HG03378 (cell line): ENCODE measurements around the gene IL17RB.

Experiments used
- ATAC-seq: cut with Tn5 transposase; IDR thresholded peaks from one replicate; pipeline ENCODE4 v1.9.1; 2021; ENCODE audit warnings: mild to moderate bottlenecking, moderate library complexity; ENCODE audit not compliant: unreplicated experiment

Gene IL17RB

GRCh38 chr3:53858096-53858741 lies 11.9 kb downstream of the IL17RB start:
- no peak for ATAC-seq

DNA sequence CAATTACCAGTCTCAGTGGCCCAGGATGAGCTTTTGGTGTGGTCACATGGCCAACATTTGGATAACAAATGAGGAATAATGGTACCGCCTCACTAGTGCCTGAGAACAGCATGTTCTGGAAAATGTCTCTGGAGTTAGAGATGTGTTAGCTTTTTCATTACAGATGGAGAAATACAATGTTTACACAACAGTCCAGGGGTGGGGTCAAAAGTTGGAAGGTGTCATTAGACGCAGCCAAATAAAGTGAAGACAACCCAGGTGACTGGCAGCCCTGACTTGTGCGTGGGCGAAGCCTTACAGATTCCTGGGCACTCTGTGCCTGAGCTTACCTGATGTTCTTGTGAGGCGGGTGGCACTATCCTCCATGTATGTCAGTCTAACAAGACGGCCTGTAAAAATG lies 12.8 kb downstream of the IL17RB start:
- no peak for ATAC-seq

DNA sequence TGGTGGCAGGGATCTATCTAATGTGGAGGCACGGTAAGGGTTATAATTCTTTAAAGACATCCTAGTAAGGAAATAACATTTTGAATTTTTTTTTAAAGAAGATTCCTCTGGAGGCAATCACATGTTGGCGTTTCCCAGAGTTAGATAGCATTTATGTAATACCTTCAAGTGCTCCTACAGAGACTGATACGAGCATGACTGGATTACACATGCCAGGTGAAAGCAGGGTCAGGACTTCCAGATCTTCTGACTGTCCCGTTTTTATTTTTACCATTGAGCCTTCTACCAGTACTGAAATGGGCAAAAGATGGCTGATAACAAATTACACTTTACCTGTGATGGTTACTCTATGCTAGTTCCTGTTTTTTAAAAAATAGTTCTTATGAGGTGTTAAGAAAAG lies 13.8 kb downstream of the IL17RB start:
- ATAC-seq, result no peak

GRCh38 chr3:53862241-53862640 lies 15.9 kb downstream of the IL17RB start:
- ATAC-seq, result no peak

- no peak for ATAC-seq
Observed at GRCh38 chr3:53863145-53863544, 16.8 kb downstream of the IL17RB start.

GRCh38 chr3:53865732-53866499 lies 19.5 kb downstream of the IL17RB start:
- ATAC-seq, result peak; percentile 69

GRCh38 chr3:53880396-53881345 lies 34.3 kb downstream of the IL17RB start:
- ATAC-seq, result no peak

- peak; percentile 64 for ATAC-seq
Observed at GRCh38 chr3:53881691-53882593, 35.6 kb downstream of the IL17RB start, which contains the start of gene ACTR8. TSS of gene ACTR8 (minus strand) at chr3:53882152. CDS start at chr3:53882101, 51 bp downstream.

DNA sequence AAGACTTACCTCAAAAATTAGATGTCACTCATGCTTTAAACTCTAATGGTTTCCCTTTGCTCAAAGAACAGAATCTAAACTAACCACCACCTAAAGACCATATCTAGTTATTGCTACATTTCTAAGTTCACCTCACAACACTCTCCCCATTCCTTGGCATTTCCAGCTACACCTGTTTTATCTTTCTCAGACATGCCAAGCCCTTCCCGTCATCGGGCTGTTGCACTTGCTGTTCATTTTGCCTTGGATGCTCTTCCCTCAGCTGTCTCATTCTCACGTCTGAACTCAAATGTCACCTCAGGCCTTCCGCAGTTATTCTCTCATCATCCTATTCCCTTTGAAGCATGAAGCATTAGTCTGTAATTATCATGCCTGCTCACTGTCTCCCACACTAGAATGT lies 36.6 kb downstream of the IL17RB start:
- no peak for ATAC-seq

- ATAC-seq, result no peak
Observed at GRCh38 chr3:53884623-53885022, 38.3 kb downstream of the IL17RB start.

GRCh38 chr3:53885239-53885638 lies 38.9 kb downstream of the IL17RB start:
- ATAC-seq, result no peak

DNA sequence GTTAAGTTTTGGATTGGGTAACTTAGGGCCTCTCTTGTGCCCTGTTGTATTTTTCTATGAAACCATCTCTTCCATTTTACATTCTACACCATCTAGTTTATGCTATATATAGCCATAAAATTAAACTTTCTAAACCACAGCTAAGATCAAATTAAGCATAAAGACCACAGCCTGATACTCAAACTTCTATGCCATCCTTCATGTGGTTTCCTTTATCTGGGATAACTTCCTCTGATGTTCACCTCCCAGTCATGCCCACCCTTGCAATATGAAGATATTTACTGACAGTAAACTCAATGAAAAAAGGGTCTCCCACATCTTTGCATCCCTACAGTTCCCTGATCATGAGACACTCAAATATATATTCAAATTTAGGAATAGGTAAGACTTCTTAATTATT lies 41.1 kb downstream of the IL17RB start:
- ATAC-seq, result no peak

DNA sequence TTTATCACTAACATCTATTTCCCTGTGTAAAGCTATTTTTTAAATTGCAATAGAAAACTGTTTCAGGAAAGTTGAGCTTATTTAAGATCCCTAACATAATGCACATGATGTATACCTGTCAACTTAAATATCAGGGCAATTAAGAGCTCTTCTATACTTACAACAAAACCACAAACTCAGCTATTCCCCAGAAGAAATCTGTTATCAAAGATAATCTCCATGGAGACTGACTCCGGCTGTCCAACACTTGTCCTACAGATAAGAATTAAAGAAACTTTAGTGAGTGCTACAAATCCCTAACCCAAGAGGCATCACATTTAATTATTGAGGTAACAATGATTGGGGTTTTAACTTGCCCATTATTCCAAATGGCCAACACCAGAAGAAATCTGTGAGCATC lies 41.9 kb downstream of the IL17RB start:
- no peak for ATAC-seq

GRCh38 chr3:53890726-53891475 lies 44.5 kb downstream of the IL17RB start:
- no peak for ATAC-seq

DNA sequence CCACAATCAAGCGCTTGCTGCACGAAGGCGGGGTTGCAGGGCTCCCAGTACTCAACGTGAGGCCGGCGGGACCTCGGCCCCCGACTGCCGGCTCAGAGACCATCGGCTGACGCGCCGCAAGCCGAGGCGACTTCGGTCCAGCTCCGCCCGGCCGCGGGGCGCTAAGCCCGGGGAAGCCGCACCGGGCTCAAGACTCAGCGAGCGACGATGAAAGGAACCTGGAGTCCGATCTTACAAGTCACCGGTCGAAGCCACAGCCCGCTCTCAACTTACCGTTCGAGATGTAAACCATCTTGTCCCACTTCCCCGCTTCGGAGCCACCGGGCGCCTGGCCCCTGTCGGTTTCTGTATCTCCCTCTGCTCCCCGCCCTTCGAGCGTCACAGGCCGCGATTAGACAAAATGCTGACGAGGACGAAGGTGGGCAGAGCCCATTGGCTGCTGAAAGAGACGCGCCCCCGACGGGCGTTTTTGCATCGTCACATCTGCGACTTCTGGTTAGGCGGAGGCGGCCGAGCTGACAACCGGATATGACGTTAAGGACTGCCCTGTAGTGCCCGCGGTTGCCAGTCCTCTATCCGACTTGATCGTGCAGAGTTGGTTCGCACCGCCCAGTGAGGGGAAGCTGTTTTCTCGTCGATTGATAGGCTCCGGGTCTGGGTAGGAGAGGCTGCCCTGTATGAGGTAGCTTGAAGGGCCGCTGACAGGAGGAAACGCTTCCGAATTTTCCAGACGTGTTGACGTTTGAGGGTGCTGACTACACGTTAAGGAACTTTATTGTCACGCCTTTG lies 45.3 kb downstream of the IL17RB start, which contains the start of gene SELENOK:
Gene SELENOK, minus strand, starts transcription at position 363 of the 789 bp plus-strand sequence.
- peak; percentile 97 for ATAC-seq

DNA sequence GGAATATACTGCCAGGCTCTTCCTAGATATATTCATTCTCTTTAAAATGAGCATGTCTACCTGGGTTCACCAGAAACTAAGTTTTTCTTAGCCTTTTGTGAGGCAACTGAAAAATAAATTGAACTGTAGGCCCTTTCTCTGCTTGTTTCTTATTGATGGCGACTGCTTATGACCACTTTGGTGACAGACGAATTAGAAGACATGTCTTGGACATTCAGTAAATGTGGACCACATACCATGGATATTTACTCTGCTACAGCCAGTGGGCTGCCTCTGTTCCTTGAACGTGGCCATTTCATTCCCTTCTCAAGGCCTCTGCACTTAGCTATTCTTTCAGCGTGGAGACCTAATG lies 45.9 kb downstream of the IL17RB start:
- ATAC-seq, result no peak

DNA sequence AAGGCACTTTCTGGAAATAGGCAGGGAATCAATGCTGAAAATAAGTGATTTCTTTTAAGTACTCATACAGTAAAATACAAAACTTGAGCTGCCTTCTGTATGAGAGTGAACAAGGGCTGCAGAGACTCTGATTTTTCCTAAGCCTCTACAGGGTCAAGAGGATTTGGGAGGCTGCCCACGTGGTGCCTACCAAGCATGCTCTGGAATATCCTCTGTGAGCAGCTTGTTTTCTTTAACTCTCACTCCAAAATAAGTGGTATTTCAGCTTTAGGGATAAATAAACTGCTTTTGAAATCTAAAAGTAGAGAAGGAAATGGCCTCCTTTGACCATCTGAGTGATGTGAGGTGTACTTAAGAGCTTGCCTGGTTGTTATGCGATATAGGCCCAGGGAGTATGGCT lies 53.4 kb downstream of the IL17RB start:
- no peak for ATAC-seq

DNA sequence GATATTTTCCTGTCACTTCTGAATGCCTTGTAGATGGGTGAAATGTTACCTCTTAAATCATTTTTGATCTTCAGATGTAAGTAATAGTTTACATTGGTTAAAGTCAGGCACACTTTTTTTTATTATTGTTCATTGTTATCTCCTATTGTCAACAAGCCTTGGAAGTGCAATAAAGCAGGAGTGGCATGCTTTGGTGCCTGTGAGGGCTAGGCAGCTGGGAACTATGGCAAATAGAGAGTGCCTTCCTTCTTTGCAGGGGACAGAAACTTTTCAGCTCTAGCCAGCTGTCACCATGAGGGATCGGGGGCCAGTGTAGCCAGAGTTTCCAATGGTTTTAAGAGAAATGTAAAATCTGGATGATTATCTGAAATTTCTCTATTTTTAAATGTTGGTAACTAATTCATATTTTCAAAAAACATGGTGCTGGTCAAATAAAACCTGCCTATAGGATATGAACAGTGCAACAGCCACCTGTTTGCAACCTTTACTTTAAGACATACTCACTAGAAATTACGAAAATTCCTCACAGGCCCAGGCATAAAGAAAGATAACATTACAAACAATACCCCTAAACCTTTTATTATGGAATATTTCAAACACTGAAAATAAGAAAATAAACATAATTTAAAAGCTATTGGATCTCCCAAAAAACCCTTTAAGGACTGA lies 54.4 kb downstream of the IL17RB start:
- ATAC-seq, result no peak
